Thymus (tissue), 11 donors: ENCODE measurements around the gene TYW1B. TPM values are rescaled to one million over a fixed set of nuclear protein-coding genes. Genes with fewer than 3 reads are reported as not detected.
"Not testable (repeated sequence)": the region's sequence is repeated elsewhere in the genome, so short reads cannot be mapped to it uniquely, and the experiment has no call there.

Experiments
- DNase-seq, 9 donors: peaks; one replicate each; pipeline ENCODE4 v3.0.0-alpha.2; 2013; ENCODE audit warnings: low spot score in 9 of 9, low read depth in 6 of 9, missing footprints in 1 of 9
- H3K27ac ChIP-seq, 2 donors: one replicate each; pipeline ENCODE4 v1.5.1; 2013; ENCODE audit warnings: control low read depth in 1 of 2, low read depth in 1 of 2, low read length in 1 of 2, mild to moderate bottlenecking in 1 of 2, moderate library complexity in 1 of 2
- H3K27me3 ChIP-seq, 2 donors: one replicate each; pipeline ENCODE4 v1.5.1; 2013; ENCODE audit warnings: low read length in 1 of 2; ENCODE audit not compliant: control insufficient read depth in 2 of 2, insufficient read depth in 1 of 2
- H3K36me3 ChIP-seq, 2 donors: one replicate each; pipeline ENCODE4 v1.5.1; 2013; ENCODE audit warnings: low read length in 1 of 2, mild to moderate bottlenecking in 1 of 2, moderate library complexity in 1 of 2; ENCODE audit not compliant: control insufficient read depth in 2 of 2, insufficient read depth in 2 of 2
- H3K4me1 ChIP-seq, 2 donors: one replicate each; pipeline ENCODE4 v1.5.1; 2013; ENCODE audit warnings: low read length in 2 of 2; ENCODE audit not compliant: control insufficient read depth in 2 of 2, insufficient read depth in 2 of 2
- H3K4me3 ChIP-seq, 2 donors: one replicate each; pipeline ENCODE4 v1.5.1; 2013; ENCODE audit warnings: low read length in 2 of 2, control low read depth in 1 of 2, mild to moderate bottlenecking in 1 of 2
- H3K9me3 ChIP-seq, 2 donors: one replicate each; pipeline ENCODE4 v1.5.1; 2013; ENCODE audit warnings: low read length in 1 of 2, mild to moderate bottlenecking in 1 of 2; ENCODE audit not compliant: control insufficient read depth in 2 of 2, insufficient read depth in 1 of 2
- WGBS: extraction: QIAGEN DNeasy Blood & Tissue Kit; methylation state at CpG from one replicate; pipeline ENCODE4 v1.1.7; 2013; 5-methylcytosine and 5-hydroxymethylcytosine counted together
- polyA plus RNA-seq: library from polyadenylated mRNA; stranded (reverse); fragments of 200-250 nt; gene quantifications from one replicate; pipeline ENCODE4 v1.2.3, GENCODE V29; 2013
- total RNA-seq: library from RNA; stranded (reverse); fragments of 120-200 nt; gene quantifications from one replicate; pipeline ENCODE4 v1.2.4, GENCODE V29; 2013
- donor health status: healthy.

Gene TYW1B
- total and polyA plus RNA-seq, 2 donors: 3.0 to 9.7 TPM

- H3K9me3 ChIP-seq, H3K4me1 ChIP-seq, H3K36me3 ChIP-seq, H3K27me3 ChIP-seq, H3K4me3 ChIP-seq, DNase-seq, H3K27ac ChIP-seq: not testable (repeated sequence)
- 100% methylated on average over 1 of the region's 1 CpG for WGBS
Observed at GRCh38 chr7:72632765-72633292, 195.2 kb downstream of the TYW1B start.

GRCh38 chr7:72628375-72628774, 199.6 kb downstream of the TYW1B start:
- not testable (repeated sequence) for H3K36me3 ChIP-seq, H3K9me3 ChIP-seq, H3K27me3 ChIP-seq, H3K4me3 ChIP-seq, H3K27ac ChIP-seq, DNase-seq, H3K4me1 ChIP-seq
- 96% methylated on average over 1 of the region's 3 CpGs for WGBS

- not testable (repeated sequence) for H3K27ac ChIP-seq, H3K4me3 ChIP-seq, H3K36me3 ChIP-seq, H3K4me1 ChIP-seq, H3K27me3 ChIP-seq, DNase-seq, H3K9me3 ChIP-seq
- WGBS: 95% methylated on average over 6 of the region's 7 CpGs
Observed at GRCh38 chr7:72626428-72627011, 201.5 kb downstream of the TYW1B start.

GRCh38 chr7:72625721-72626423, 202.1 kb downstream of the TYW1B start:
- DNase-seq: not testable (repeated sequence)
- WGBS: 87% methylated on average over 3 of the region's 4 CpGs

GRCh38 chr7:72622532-72622931, 205.5 kb downstream of the TYW1B start:
- WGBS: 99% methylated on average over 8 of the region's 8 CpGs

More at GRCh38 chr7:72625721-72626423, 202.1 kb downstream of the TYW1B start:
- not testable (repeated sequence) for H3K9me3 ChIP-seq, H3K36me3 ChIP-seq, H3K4me1 ChIP-seq, H3K4me3 ChIP-seq, H3K27ac ChIP-seq, H3K27me3 ChIP-seq

GRCh38 chr7:72621761-72622187, 206.2 kb downstream of the TYW1B start:
- H3K4me3 ChIP-seq, H3K27ac ChIP-seq, H3K36me3 ChIP-seq, H3K27me3 ChIP-seq, DNase-seq, H3K4me1 ChIP-seq, H3K9me3 ChIP-seq: not testable (repeated sequence)
- 90% methylated on average over 3 of the region's 3 CpGs for WGBS

More at GRCh38 chr7:72622532-72622931, 205.5 kb downstream of the TYW1B start:
- no peak for DNase-seq
- Histone ChIP-seq H3K9me3 (no peaks in the 10 kb centered on the region), H3K27me3 (no peaks in the 10 kb centered on the region), H3K4me1 (peaks cover 0 to 5% of the 10 kb centered on the region in 2 donors), H3K27ac (no peak overlapping the region), H3K36me3 (no peaks in the 10 kb centered on the region), H3K4me3 (no peak overlapping the region)

GRCh38 chr7:72620923-72621322, 207.1 kb downstream of the TYW1B start:
- not testable (repeated sequence) for H3K36me3 ChIP-seq, H3K27me3 ChIP-seq, H3K4me1 ChIP-seq, DNase-seq, H3K27ac ChIP-seq, H3K4me3 ChIP-seq, H3K9me3 ChIP-seq
- WGBS: 97% methylated on average over 2 of the region's 2 CpGs

GRCh38 chr7:72618435-72619180, 209.4 kb downstream of the TYW1B start:
- 97% methylated on average over 11 of the region's 11 CpGs for WGBS
- DNase-seq, H3K27me3 ChIP-seq, H3K36me3 ChIP-seq, H3K4me3 ChIP-seq, H3K9me3 ChIP-seq, H3K27ac ChIP-seq, H3K4me1 ChIP-seq: not testable (repeated sequence)

- 97% methylated on average over 5 of the region's 5 CpGs for WGBS
- H3K36me3 ChIP-seq, H3K27me3 ChIP-seq: not testable (repeated sequence)
Observed at GRCh38 chr7:72609761-72610160, 218.2 kb downstream of the TYW1B start.

More at GRCh38 chr7:72609761-72610160, 218.2 kb downstream of the TYW1B start:
- H3K9me3 ChIP-seq, H3K27ac ChIP-seq, H3K4me1 ChIP-seq, DNase-seq, H3K4me3 ChIP-seq: not testable (repeated sequence)
